Measurements from ENCODE around the gene GSK3B.

The GSK3B gene

DNA sequence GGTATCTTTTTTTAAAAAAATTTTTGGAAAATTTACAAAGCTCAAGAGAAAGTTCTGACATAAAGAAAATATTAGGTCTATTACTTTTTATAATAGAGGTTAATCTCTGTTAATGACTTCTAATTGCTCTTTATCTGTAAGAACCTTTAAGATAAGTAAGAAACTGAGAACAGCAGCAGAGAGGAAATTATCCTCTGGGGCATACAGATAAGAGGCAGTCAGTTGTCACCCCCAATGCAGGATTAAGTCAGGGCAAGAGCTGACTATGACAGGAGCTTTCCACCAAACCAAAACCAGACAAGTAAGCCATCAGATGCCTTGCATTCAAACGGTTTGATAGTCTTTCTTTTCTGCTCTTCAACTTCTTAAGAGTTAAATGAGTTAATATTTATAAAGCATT is 149.0 kb downstream of the GSK3B start:
- Histone ChIP-seq H3K27ac (ENCODE audit: low read depth, low read length) (no peak overlapping the region), H3K4me3 (ENCODE audit: low read depth, low read length) (no peak overlapping the region), H3K36me3 (ENCODE audit: insufficient read depth, low read length) (0 out of 2 replicates have a peak, but pooled peaks cover 12% of the 10 kb centered on the region), H3K27me3 (ENCODE audit: insufficient read depth, low read length) (no peaks in the 10 kb centered on the region), H3K79me2 (ENCODE audit: control insufficient read depth, insufficient read depth, low read length, unreplicated experiment) (peaks cover 16% of the 10 kb centered on the region), H3K4me1 (ENCODE audit: control insufficient read depth, insufficient read depth, low read length, unreplicated experiment) (no peaks in the 10 kb centered on the region), H2AFZ (ENCODE audit: low read length, unreplicated experiment) (no peak overlapping the region)

GRCh38 chr3:119944091-119944490 is 150.2 kb downstream of the GSK3B start:
- Histone ChIP-seq H3K36me3 (ENCODE audit: insufficient read depth, low read length) (0 out of 2 replicates have a peak, but pooled peaks cover 12% of the 10 kb centered on the region), H3K27me3 (ENCODE audit: insufficient read depth, low read length) (no peaks in the 10 kb centered on the region), H2AFZ (ENCODE audit: low read length, unreplicated experiment) (no peak overlapping the region), H3K4me1 (ENCODE audit: control insufficient read depth, insufficient read depth, low read length, unreplicated experiment) (no peaks in the 10 kb centered on the region), H3K4me3 (ENCODE audit: low read depth, low read length) (no peak overlapping the region), H3K27ac (ENCODE audit: low read depth, low read length) (no peak overlapping the region), H3K79me2 (ENCODE audit: control insufficient read depth, insufficient read depth, low read length, unreplicated experiment) (peaks cover 11% of the 10 kb centered on the region)

GRCh38 chr3:119939077-119939476 is 155.2 kb downstream of the GSK3B start:
- Histone ChIP-seq H2AFZ (ENCODE audit: low read length, unreplicated experiment) (no peak overlapping the region), H3K4me1 (ENCODE audit: control insufficient read depth, insufficient read depth, low read length, unreplicated experiment) (no peaks in the 10 kb centered on the region), H3K27ac (ENCODE audit: low read depth, low read length) (no peak overlapping the region), H3K79me2 (ENCODE audit: control insufficient read depth, insufficient read depth, low read length, unreplicated experiment) (peaks cover 40% of the 10 kb centered on the region), H3K36me3 (ENCODE audit: insufficient read depth, low read length) (peaks cover 5% of the 10 kb centered on the region), H3K27me3 (ENCODE audit: insufficient read depth, low read length) (no peaks in the 10 kb centered on the region), H3K4me3 (ENCODE audit: low read depth, low read length) (no peak overlapping the region)

- Histone ChIP-seq H2AFZ (ENCODE audit: low read length, unreplicated experiment) (no peak overlapping the region), H3K36me3 (ENCODE audit: insufficient read depth, low read length) (peaks cover 5% of the 10 kb centered on the region), H3K27me3 (ENCODE audit: insufficient read depth, low read length) (no peaks in the 10 kb centered on the region), H3K27ac (ENCODE audit: low read depth, low read length) (no peak overlapping the region), H3K79me2 (ENCODE audit: control insufficient read depth, insufficient read depth, low read length, unreplicated experiment) (peaks cover 46% of the 10 kb centered on the region), H3K4me3 (ENCODE audit: low read depth, low read length) (no peak overlapping the region), H3K4me1 (ENCODE audit: control insufficient read depth, insufficient read depth, low read length, unreplicated experiment) (no peaks in the 10 kb centered on the region)
These were observed 157.0 kb downstream of the GSK3B start for GRCh38 chr3:119937229-119937628.

GRCh38 chr3:119934249-119934648 is 160.0 kb downstream of the GSK3B start:
- Histone ChIP-seq H2AFZ (ENCODE audit: low read length, unreplicated experiment) (no peak overlapping the region), H3K4me3 (ENCODE audit: low read depth, low read length) (no peak overlapping the region), H3K27ac (ENCODE audit: low read depth, low read length) (no peak overlapping the region), H3K79me2 (ENCODE audit: control insufficient read depth, insufficient read depth, low read length, unreplicated experiment) (peaks cover 62% of the 10 kb centered on the region), H3K27me3 (ENCODE audit: insufficient read depth, low read length) (no peaks in the 10 kb centered on the region), H3K36me3 (ENCODE audit: insufficient read depth, low read length) (peaks cover 5% of the 10 kb centered on the region), H3K4me1 (ENCODE audit: control insufficient read depth, insufficient read depth, low read length, unreplicated experiment) (no peaks in the 10 kb centered on the region)

DNA sequence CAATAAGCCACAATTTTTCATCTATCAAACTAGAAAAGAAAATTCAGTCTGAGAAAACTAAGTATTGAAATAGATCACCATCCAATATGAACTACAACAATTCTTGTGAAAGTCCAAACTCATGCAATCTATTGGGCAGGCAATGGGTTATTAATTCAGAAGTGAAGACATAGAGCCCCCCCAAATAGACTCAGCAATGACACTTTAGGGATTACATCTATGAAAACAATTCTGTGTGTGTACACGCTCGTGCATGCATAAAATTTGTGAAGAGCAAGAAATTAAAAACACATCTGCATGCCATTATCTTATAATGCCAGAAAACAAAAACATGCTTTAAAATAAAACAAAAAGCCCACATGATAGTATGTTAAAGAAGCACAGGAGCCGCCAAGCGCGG is 161.0 kb downstream of the GSK3B start:
- peaks cover 67% of the 10 kb centered on the region for H3K79me2 ChIP-seq (ENCODE audit: control insufficient read depth, insufficient read depth, low read length, unreplicated experiment)
- H3K27me3 ChIP-seq (ENCODE audit: insufficient read depth, low read length) = no peaks in the 10 kb centered on the region
- H3K27ac ChIP-seq (ENCODE audit: low read depth, low read length) = no peak overlapping the region
- no peak overlapping the region for H2AFZ ChIP-seq (ENCODE audit: low read length, unreplicated experiment)
- no peaks in the 10 kb centered on the region for H3K4me1 ChIP-seq (ENCODE audit: control insufficient read depth, insufficient read depth, low read length, unreplicated experiment)
- H3K4me3 ChIP-seq (ENCODE audit: low read depth, low read length) = no peak overlapping the region
- peaks cover 5% of the 10 kb centered on the region for H3K36me3 ChIP-seq (ENCODE audit: insufficient read depth, low read length)

DNA sequence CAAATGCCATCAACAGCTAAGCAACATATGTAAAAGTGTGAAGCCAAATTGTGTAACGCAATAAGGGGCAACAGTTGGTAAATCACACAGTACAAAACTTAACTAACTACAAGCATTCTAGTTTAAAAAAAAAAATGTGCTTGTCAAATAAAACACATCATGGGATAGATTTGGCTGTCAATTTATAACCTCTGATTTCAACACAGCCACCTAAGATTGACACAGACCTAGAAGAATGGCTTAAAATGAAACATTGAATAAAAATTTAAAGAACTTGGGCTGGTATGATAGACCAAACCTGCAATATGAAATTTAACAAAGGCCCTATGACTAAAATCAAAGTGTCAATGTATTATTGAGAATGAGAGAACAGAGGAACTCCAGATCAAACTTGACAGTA is 164.0 kb downstream of the GSK3B start:
- Histone ChIP-seq H2AFZ (ENCODE audit: low read length, unreplicated experiment) (no peak overlapping the region), H3K4me1 (ENCODE audit: control insufficient read depth, insufficient read depth, low read length, unreplicated experiment) (no peaks in the 10 kb centered on the region), H3K36me3 (ENCODE audit: insufficient read depth, low read length) (no peaks in the 10 kb centered on the region), H3K79me2 (ENCODE audit: control insufficient read depth, insufficient read depth, low read length, unreplicated experiment) (peaks cover 66% of the 10 kb centered on the region), H3K27me3 (ENCODE audit: insufficient read depth, low read length) (no peaks in the 10 kb centered on the region), H3K27ac (ENCODE audit: low read depth, low read length) (no peak overlapping the region), H3K4me3 (ENCODE audit: low read depth, low read length) (no peak overlapping the region)

GRCh38 chr3:119927190-119927589 is 167.1 kb downstream of the GSK3B start:
- Histone ChIP-seq H3K36me3 (ENCODE audit: insufficient read depth, low read length) (no peaks in the 10 kb centered on the region), H3K27me3 (ENCODE audit: insufficient read depth, low read length) (no peaks in the 10 kb centered on the region), H3K27ac (ENCODE audit: low read depth, low read length) (no peak overlapping the region), H2AFZ (ENCODE audit: low read length, unreplicated experiment) (no peak overlapping the region), H3K4me3 (ENCODE audit: low read depth, low read length) (no peak overlapping the region), H3K79me2 (ENCODE audit: control insufficient read depth, insufficient read depth, low read length, unreplicated experiment) (peaks cover 49% of the 10 kb centered on the region), H3K4me1 (ENCODE audit: control insufficient read depth, insufficient read depth, low read length, unreplicated experiment) (no peaks in the 10 kb centered on the region)

DNA sequence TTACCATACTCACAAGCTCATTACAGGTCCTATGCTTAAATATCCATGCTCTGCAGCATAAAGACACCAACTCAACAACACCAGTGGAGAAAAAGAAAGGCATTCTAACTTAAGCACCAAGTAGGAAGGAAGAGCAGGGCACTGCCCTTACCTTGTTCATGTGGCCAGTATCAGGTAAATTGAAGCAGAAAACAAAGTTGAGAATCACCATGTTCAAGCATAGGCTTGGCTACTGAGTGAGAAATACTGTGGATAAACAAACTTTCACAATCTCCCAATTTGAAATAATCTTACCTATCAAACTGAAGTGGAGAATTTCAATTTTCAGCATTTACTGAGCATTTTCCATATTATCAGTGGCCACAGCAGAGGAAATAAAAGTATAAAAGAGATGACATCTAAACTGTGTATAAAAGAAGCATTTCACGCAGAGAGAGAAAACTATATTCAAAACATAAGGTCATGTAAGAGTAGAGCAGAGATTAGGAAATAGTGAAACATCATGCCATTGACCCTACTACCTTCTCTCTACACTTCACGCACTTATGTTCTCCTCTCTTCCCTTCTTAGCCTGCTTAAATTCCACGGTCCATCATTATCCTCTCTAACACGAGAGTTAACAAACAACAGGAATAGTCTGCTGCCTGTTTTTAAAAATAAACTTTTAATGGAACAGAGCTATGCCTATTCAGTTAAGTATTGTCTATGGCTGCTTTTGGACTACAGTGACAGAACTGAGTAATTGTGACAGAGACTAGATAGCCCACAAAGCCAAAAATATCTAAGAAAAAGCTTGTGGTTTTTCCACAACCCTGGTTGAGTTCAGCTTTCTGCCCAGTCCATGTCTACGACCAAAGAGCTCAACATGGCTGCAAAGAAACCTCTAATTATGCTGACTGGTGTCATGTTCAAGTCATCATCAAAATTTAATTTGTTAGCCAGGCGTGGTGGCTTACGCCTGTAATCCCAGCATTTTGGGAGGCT is 169.8 kb downstream of the GSK3B start:
- no peaks in the 10 kb centered on the region for H3K4me1 ChIP-seq (ENCODE audit: control insufficient read depth, insufficient read depth, low read length, unreplicated experiment)
- H2AFZ ChIP-seq (ENCODE audit: low read length, unreplicated experiment) = no peak overlapping the region
- H3K36me3 ChIP-seq (ENCODE audit: insufficient read depth, low read length) = peaks cover 19% of the 10 kb centered on the region
- no peak overlapping the region for H3K27ac ChIP-seq (ENCODE audit: low read depth, low read length)
- peaks cover 34% of the 10 kb centered on the region for H3K79me2 ChIP-seq (ENCODE audit: control insufficient read depth, insufficient read depth, low read length, unreplicated experiment)
- H3K27me3 ChIP-seq (ENCODE audit: insufficient read depth, low read length) = no peaks in the 10 kb centered on the region
- no peak overlapping the region for H3K4me3 ChIP-seq (ENCODE audit: low read depth, low read length)

GRCh38 chr3:119918992-119919933 is 175.0 kb downstream of the GSK3B start:
- no peak overlapping the region for H2AFZ ChIP-seq (ENCODE audit: low read length, unreplicated experiment)
- no peak overlapping the region for H3K27ac ChIP-seq (ENCODE audit: low read depth, low read length)
- peaks cover 5% of the 10 kb centered on the region for H3K4me1 ChIP-seq (ENCODE audit: control insufficient read depth, insufficient read depth, low read length, unreplicated experiment)
- H3K4me3 ChIP-seq (ENCODE audit: low read depth, low read length) = no peak overlapping the region
- no peaks in the 10 kb centered on the region for H3K27me3 ChIP-seq (ENCODE audit: insufficient read depth, low read length)
- H3K36me3 ChIP-seq (ENCODE audit: insufficient read depth, low read length) = peaks cover 26% of the 10 kb centered on the region
- H3K79me2 ChIP-seq (ENCODE audit: control insufficient read depth, insufficient read depth, low read length, unreplicated experiment) = no peaks in the 10 kb centered on the region
